H9 (cell line): ENCODE measurements around the gene SLC25A29. TPM values are rescaled to one million over a fixed set of nuclear protein-coding genes. Genes with fewer than 3 reads are reported as not detected.

ENCODE experiments used
- DNase-seq: peaks from one replicate; pipeline ENCODE4 v3.0.0-alpha.2; 2017
- H2AFZ ChIP-seq: one replicate; pipeline ENCODE4 v1.6.1; 2013; ENCODE audit warnings: mild to moderate bottlenecking, low read length, control low read depth, moderate library complexity
- H2AK5ac ChIP-seq: 2 replicates; pipeline ENCODE4 v1.6.1; 2013; ENCODE audit warnings: low read length, control low read depth, mixed read lengths; ENCODE audit not compliant: insufficient read length
- H2BK120ac ChIP-seq: one replicate; pipeline ENCODE4 v1.6.1; 2013; ENCODE audit warnings: low read depth, mild to moderate bottlenecking, low read length, control low read depth, inconsistent platforms; ENCODE audit not compliant: poor library complexity, severe bottlenecking
- H2BK12ac ChIP-seq: 2 replicates; pipeline ENCODE4 v1.6.1; 2013; ENCODE audit warnings: low read length, control low read depth, mixed read lengths, low read depth; ENCODE audit not compliant: insufficient read length
- H2BK15ac ChIP-seq: 2 replicates; pipeline ENCODE4 v1.6.1; 2013; ENCODE audit warnings: low read depth, low read length, control low read depth
- H2BK20ac ChIP-seq: one replicate; pipeline ENCODE4 v1.6.1; 2013; ENCODE audit warnings: low read depth, mild to moderate bottlenecking, low read length, control low read depth, inconsistent platforms; ENCODE audit not compliant: poor library complexity, severe bottlenecking
- H2BK5ac ChIP-seq: 2 replicates; pipeline ENCODE4 v1.6.1; 2013; ENCODE audit warnings: low read length, control low read depth, mixed read lengths; ENCODE audit not compliant: insufficient read length
- H3K14ac ChIP-seq: 2 replicates; pipeline ENCODE4 v1.6.1; 2013; ENCODE audit warnings: low read length, control low read depth; ENCODE audit not compliant: insufficient read depth
- H3K18ac ChIP-seq: 2 replicates; pipeline ENCODE4 v1.6.1; 2013; ENCODE audit warnings: low read depth, mild to moderate bottlenecking, mixed read lengths, low read length, control low read depth; ENCODE audit not compliant: insufficient read length
- H3K23ac ChIP-seq: 2 replicates; pipeline ENCODE4 v1.6.1; 2013; ENCODE audit warnings: low read length, control low read depth, mixed read lengths, low read depth; ENCODE audit not compliant: insufficient read length
- H3K23me2 ChIP-seq: 2 replicates; pipeline ENCODE4 v1.6.1; 2013; ENCODE audit warnings: low read depth, mild to moderate bottlenecking, mixed read lengths, low read length, control low read depth; ENCODE audit not compliant: insufficient read length, poor library complexity, severe bottlenecking
- H3K27ac ChIP-seq: 2 replicates; pipeline ENCODE4 v1.5.1; 2013; ENCODE audit warnings: low read length, control low read depth, mixed read lengths, low read depth; ENCODE audit not compliant: insufficient read length
- H3K27me3 ChIP-seq: 2 replicates; pipeline ENCODE4 v1.6.1; 2013; ENCODE audit warnings: low read length, control low read depth, inconsistent platforms; ENCODE audit not compliant: insufficient read depth
- H3K4ac ChIP-seq: 2 replicates; pipeline ENCODE4 v1.6.1; 2013; ENCODE audit warnings: low read depth, mild to moderate bottlenecking, control low read depth, inconsistent platforms, low read length, moderate library complexity
- H3K4me1 ChIP-seq: 2 replicates; pipeline ENCODE4 v1.6.1; 2013; ENCODE audit warnings: low read length, control low read depth, inconsistent platforms; ENCODE audit not compliant: insufficient read depth
- H3K4me2 ChIP-seq: 2 replicates; pipeline ENCODE4 v1.6.1; 2013; ENCODE audit warnings: low read length, control low read depth, mixed read lengths; ENCODE audit not compliant: insufficient read length, insufficient read depth
- H3K56ac ChIP-seq: 2 replicates; pipeline ENCODE4 v1.6.1; 2013; ENCODE audit warnings: low read depth, mild to moderate bottlenecking, mixed read lengths, low read length, control low read depth; ENCODE audit not compliant: insufficient read length
- H3K79me1 ChIP-seq: 2 replicates; pipeline ENCODE4 v1.6.1; 2013; ENCODE audit warnings: low read depth, mild to moderate bottlenecking, moderate library complexity, low read length, control low read depth, inconsistent platforms; ENCODE audit not compliant: insufficient read depth, poor library complexity, severe bottlenecking
- H3K79me2 ChIP-seq: 2 replicates; pipeline ENCODE4 v1.6.1; 2013; ENCODE audit warnings: low read length, control low read depth, inconsistent platforms; ENCODE audit not compliant: insufficient read depth
- H3K9ac ChIP-seq: 2 replicates; pipeline ENCODE4 v1.6.1; 2013; ENCODE audit warnings: low read length, control low read depth, mixed read lengths; ENCODE audit not compliant: insufficient read length; ENCODE audit errors: extremely low read depth
- H3K9me3 ChIP-seq: one replicate; pipeline ENCODE4 v1.6.1; 2013; ENCODE audit warnings: low read depth, low read length, inconsistent platforms; ENCODE audit not compliant: control insufficient read depth
- H3T11ph ChIP-seq: one replicate; pipeline ENCODE4 v1.6.1; 2013; ENCODE audit warnings: mild to moderate bottlenecking, low read length, control low read depth, inconsistent platforms
- H4K20me1 ChIP-seq: one replicate; pipeline ENCODE4 v1.6.1; 2013; ENCODE audit not compliant: control insufficient read depth, insufficient read length, insufficient read depth
- H4K5ac ChIP-seq: 2 replicates; pipeline ENCODE4 v1.6.1; 2013; ENCODE audit warnings: low read depth, mild to moderate bottlenecking, mixed read lengths, low read length, control low read depth; ENCODE audit not compliant: insufficient read length
- H4K8ac ChIP-seq: replicated peaks from 2 replicates; pipeline ENCODE4 v1.6.1; 2013; ENCODE audit warnings: low read length, control low read depth, mixed read lengths, low read depth; ENCODE audit not compliant: insufficient read length
- H4K91ac ChIP-seq: 2 replicates; pipeline ENCODE4 v1.6.1; 2013; ENCODE audit warnings: low read depth, mild to moderate bottlenecking, moderate library complexity, mixed read lengths, low read length, control low read depth; ENCODE audit not compliant: insufficient read length
- H3K27ac Mint-ChIP-seq, 3 experiments: 2 replicates in 2 of 3; 3 replicates in 1 of 3; pipeline ENCODE4 v1.8.0; 2020 to 2021; ENCODE audit warnings: mixed read lengths in 3 of 3, mild to moderate bottlenecking in 1 of 3, moderate library complexity in 1 of 3
- H3K27me3 Mint-ChIP-seq: 2 replicates; pipeline ENCODE4 v1.8.0; 2021; ENCODE audit warnings: low read depth, mild to moderate bottlenecking, moderate library complexity, mixed read lengths
- H3K36me3 Mint-ChIP-seq, 3 experiments: 2 replicates in 2 of 3; 3 replicates in 1 of 3; pipeline ENCODE4 v1.8.0; 2020 to 2021; ENCODE audit warnings: low read depth in 3 of 3, mixed read lengths in 3 of 3; ENCODE audit not compliant: insufficient read depth in 1 of 3
- H3K4me1 Mint-ChIP-seq, 2 experiments: 2 replicates each; pipeline ENCODE4 v1.8.0; 2020; ENCODE audit warnings: mixed read lengths in 2 of 2
- H3K4me3 Mint-ChIP-seq, 2 experiments: 2 replicates in 1 of 2; 3 replicates in 1 of 2; pipeline ENCODE4 v1.8.0; 2020 to 2021; ENCODE audit warnings: mild to moderate bottlenecking in 2 of 2, mixed read lengths in 2 of 2, moderate library complexity in 1 of 2
- H3K9me3 Mint-ChIP-seq, 2 experiments: 2 replicates in 1 of 2; 3 replicates in 1 of 2; pipeline ENCODE4 v1.8.0; 2020; ENCODE audit warnings: mild to moderate bottlenecking in 2 of 2, mixed read lengths in 2 of 2, moderate library complexity in 1 of 2
- WGBS: extraction: QIAGEN DNeasy Blood & Tissue Kit; methylation state at CpG from one replicate; pipeline ENCODE4 v1.1.7; 2013; ENCODE audit warnings: missing lambda C conversion rate, low lambda C conversion rate, mixed read lengths; ENCODE audit not compliant: insufficient read length; ENCODE audit errors: extremely low coverage; 5-methylcytosine and 5-hydroxymethylcytosine counted together
- long read RNA-seq: library from polyadenylated mRNA; unstranded; transcript quantifications from one replicate; pipeline ENCODE4 v2.0.0, GENCODE V29; 2020
- total RNA-seq: library from RNA; stranded (reverse); gene quantifications from 2 replicates; pipeline ENCODE4 v1.2.1, GENCODE V29; 2021
- TF ChIP-seq, protein P1 (sequence below): fragments of 200-600 bp; sonication (generic); conservative IDR thresholded peaks from 3 replicates; pipeline ENCODE4 v1.8.0; 2021; ENCODE audit warnings: antibody characterized with exemption, mild to moderate bottlenecking

SLC25A29 gene, protein sequence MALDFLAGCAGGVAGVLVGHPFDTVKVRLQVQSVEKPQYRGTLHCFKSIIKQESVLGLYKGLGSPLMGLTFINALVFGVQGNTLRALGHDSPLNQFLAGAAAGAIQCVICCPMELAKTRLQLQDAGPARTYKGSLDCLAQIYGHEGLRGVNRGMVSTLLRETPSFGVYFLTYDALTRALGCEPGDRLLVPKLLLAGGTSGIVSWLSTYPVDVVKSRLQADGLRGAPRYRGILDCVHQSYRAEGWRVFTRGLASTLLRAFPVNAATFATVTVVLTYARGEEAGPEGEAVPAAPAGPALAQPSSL
- 161 and 175 TPM in 2 replicates for total RNA-seq
- long read RNA-seq, full-length matches to known transcripts = 12 of 101 reads
- long read RNA-seq, partial matches to known transcripts = 2 of 101 reads
- long read RNA-seq, other reads (novel, unspliced or antisense) = 87 of 101 reads

DNA sequence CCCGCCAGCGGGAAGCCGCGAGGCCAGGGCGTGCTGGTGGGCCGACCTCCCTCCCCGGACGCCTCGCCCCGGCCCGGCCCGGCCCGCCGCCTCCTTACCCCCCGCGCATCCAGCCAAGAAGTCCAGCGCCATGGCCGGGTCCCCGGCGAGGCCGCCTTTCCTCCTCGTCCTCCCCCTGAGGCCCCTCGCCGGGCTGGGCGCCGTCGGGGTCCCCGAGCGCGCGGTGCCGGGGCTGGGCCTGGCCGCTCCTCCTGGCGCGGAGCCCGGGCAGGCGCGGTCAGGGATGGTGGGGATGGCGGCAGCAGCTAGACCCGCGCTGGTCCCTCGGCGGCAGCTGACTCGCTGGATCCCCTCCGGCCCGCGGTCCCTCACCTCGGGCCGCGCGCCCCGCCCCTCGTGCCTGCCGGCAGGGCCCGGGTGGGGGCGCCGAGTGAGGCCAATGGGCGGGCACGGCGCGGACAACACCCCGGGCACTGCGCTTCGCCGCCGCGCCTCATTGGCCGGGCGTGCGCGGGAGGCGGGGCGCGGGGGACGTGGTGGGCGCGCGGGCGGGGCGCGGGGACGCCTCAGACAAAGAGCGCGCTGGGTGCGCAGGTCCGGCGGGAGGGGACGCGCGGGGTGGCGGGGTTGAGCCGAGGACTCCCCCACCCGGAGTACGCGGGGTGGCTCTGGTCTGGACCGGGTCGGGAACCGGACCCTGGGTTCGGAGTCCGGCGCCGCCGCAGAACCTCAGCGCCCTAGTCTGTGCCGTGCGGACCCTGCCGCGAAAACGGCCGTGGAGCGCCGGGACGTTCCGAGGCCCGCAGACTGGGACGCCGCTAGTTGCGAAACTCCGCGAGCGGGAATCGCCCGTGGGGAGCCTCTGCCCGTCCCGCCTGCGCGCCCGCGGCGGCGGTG lies at the start of gene SLC25A29:
TSS of gene SLC25A29 (minus strand) at position 344 of the 897 bp plus-strand sequence. CDS start at position 132, 212 bp downstream.
- Histone ChIP-seq H3K9me3 (no peaks in the 10 kb centered on the region), H3K14ac (peak within 1 kb of the TSS; percentile 92), H4K8ac (no peak within 1 kb of the TSS), H4K91ac (no peak within 1 kb of the TSS), H3K4me1 (no peaks in the 10 kb centered on the region; the same call in 1 of the 2 replicates), H2AK5ac (no peak within 1 kb of the TSS), H3K27me3 (no peaks in the 10 kb centered on the region), H3K79me2 (peaks cover 8% of the 10 kb centered on the region; the same call in 1 of the 2 replicates), H3K23me2 (peaks cover 16% of the 10 kb centered on the region), H3T11ph (no peak within 1 kb of the TSS), H3K23ac (no peak within 1 kb of the TSS), H2BK12ac (no peak within 1 kb of the TSS), H3K27ac (no peak within 1 kb of the TSS), H2BK20ac (no peak within 1 kb of the TSS), H3K18ac (peak within 1 kb of the TSS; percentile 93), H3K4ac (no peak within 1 kb of the TSS; the same call in 1 of the 2 replicates), H2BK15ac (no peak within 1 kb of the TSS), H4K5ac (no peak within 1 kb of the TSS), H3K9ac (peak within 1 kb of the TSS; percentile 54), H3K79me1 (peaks cover 3% of the 10 kb centered on the region), H2BK120ac (no peak within 1 kb of the TSS), H2AFZ (no peak within 1 kb of the TSS), H4K20me1 (peaks cover 4% of the 10 kb centered on the region), H3K56ac (no peak within 1 kb of the TSS), H2BK5ac (no peak within 1 kb of the TSS), H3K4me2 (peak within 1 kb of the TSS; percentile 75)
- no CpG with 5 or more reads among the region's 131 CpGs for WGBS
- H3K36me3 Mint-ChIP-seq = peaks cover 9 to 17% (median 16%) of the 10 kb centered on the region in 3 experiments; a peak in 6 of 7 replicates
- peaks cover 42 to 50% of the 10 kb centered on the region in 2 experiments for H3K4me1 Mint-ChIP-seq
- H3K4me3 Mint-ChIP-seq = peak within 1 kb of the TSS; percentile 86 to 94
- H3K27ac Mint-ChIP-seq = peak within 1 kb of the TSS; percentile 83 to 94 (median 93); a peak in 6 of 7 replicates
- TF ChIP-seq, protein P1, sequence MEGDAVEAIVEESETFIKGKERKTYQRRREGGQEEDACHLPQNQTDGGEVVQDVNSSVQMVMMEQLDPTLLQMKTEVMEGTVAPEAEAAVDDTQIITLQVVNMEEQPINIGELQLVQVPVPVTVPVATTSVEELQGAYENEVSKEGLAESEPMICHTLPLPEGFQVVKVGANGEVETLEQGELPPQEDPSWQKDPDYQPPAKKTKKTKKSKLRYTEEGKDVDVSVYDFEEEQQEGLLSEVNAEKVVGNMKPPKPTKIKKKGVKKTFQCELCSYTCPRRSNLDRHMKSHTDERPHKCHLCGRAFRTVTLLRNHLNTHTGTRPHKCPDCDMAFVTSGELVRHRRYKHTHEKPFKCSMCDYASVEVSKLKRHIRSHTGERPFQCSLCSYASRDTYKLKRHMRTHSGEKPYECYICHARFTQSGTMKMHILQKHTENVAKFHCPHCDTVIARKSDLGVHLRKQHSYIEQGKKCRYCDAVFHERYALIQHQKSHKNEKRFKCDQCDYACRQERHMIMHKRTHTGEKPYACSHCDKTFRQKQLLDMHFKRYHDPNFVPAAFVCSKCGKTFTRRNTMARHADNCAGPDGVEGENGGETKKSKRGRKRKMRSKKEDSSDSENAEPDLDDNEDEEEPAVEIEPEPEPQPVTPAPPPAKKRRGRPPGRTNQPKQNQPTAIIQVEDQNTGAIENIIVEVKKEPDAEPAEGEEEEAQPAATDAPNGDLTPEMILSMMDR = no peak
- H3K9me3 Mint-ChIP-seq = no peaks in the 10 kb centered on the region; a peak in 1 of 5 replicates
- peak; percentile 89 for DNase-seq
- peaks cover 1% of the 10 kb centered on the region for H3K27me3 Mint-ChIP-seq
